HAP-1 (cell line): ENCODE results near the gene SFI1.
A peak's percentile ranks its signal among the peaks of the same experiment; 100 is the strongest.

Experiments
- DNase-seq, 2 experiments: peaks; one replicate each; pipeline ENCODE4 v3.0.0-alpha.2; 2016 to 2020; ENCODE audit warnings: low spot score in 2 of 2
- H3K27me3 ChIP-seq: fragments of 250-450 bp; sonication (Bioruptor Pico); 2 replicates; pipeline ENCODE4 v1.5.1; 2020; ENCODE audit warnings: low read depth, mild to moderate bottlenecking, moderate library complexity
- H3K36me3 ChIP-seq: fragments of 250-450 bp; sonication (Bioruptor Pico); replicated peaks from 2 replicates; pipeline ENCODE4 v1.5.1; 2020; ENCODE audit warnings: mild to moderate bottlenecking
- H3K4me1 ChIP-seq: fragments of 250-450 bp; sonication (Bioruptor Pico); 2 replicates; pipeline ENCODE4 v1.5.1; 2020; ENCODE audit warnings: mild to moderate bottlenecking
- H3K4me3 ChIP-seq: fragments of 250-450 bp; sonication (Bioruptor Pico); 2 replicates; pipeline ENCODE4 v1.5.1; 2020; ENCODE audit warnings: mild to moderate bottlenecking, moderate library complexity
- H3K9me3 ChIP-seq: fragments of 250-450 bp; sonication (Bioruptor Pico); 2 replicates; pipeline ENCODE4 v1.5.1; 2020; ENCODE audit warnings: mild to moderate bottlenecking, moderate library complexity
- in situ Hi-C: fragments of 300-500 bp; cut with MboI; formaldehyde crosslinking; loops from 3 replicates; pipeline ENCODE4 v1.14.3; 2020; ENCODE audit warnings: low sequenced_read_pairs, inconsistent platforms, mixed read lengths

The SFI1 gene

GRCh38 chr22:31627223-31627731 lies 130.9 kb downstream of the SFI1 start:
- no peaks in the 10 kb centered on the region for H3K27me3 ChIP-seq
- peaks cover under 1% of the 10 kb centered on the region; the same call in 1 of the 2 replicates for H3K36me3 ChIP-seq
- DNase-seq = no peak
- H3K9me3 ChIP-seq = no peaks in the 10 kb centered on the region
- no peak overlapping the region for H3K4me3 ChIP-seq
- H3K4me1 ChIP-seq = peaks cover 6% of the 10 kb centered on the region; the same call in 1 of the 2 replicates
- in situ Hi-C loops = no loop called here

- Histone ChIP-seq H3K9me3 (no peaks in the 10 kb centered on the region), H3K4me1 (peaks cover 6% of the 10 kb centered on the region; the same call in 1 of the 2 replicates), H3K36me3 (no peaks in the 10 kb centered on the region; the same call in 1 of the 2 replicates), H3K4me3 (no peak overlapping the region), H3K27me3 (no peaks in the 10 kb centered on the region)
- in situ Hi-C loops = no loop called here
- DNase-seq = no peak
Measured at GRCh38 chr22:31628362-31628761, 132.0 kb downstream of the SFI1 start.

GRCh38 chr22:31628969-31629708 lies 132.8 kb downstream of the SFI1 start:
- no peak for DNase-seq
- Histone ChIP-seq H3K4me1 (peaks cover 6% of the 10 kb centered on the region; the same call in 1 of the 2 replicates), H3K9me3 (no peaks in the 10 kb centered on the region), H3K27me3 (no peaks in the 10 kb centered on the region), H3K36me3 (no peaks in the 10 kb centered on the region; the same call in 1 of the 2 replicates), H3K4me3 (no peak overlapping the region)
- in situ Hi-C loops = no loop called here

GRCh38 chr22:31629741-31630184 lies 133.4 kb downstream of the SFI1 start:
- Histone ChIP-seq H3K9me3 (no peaks in the 10 kb centered on the region), H3K4me3 (peak overlapping the region; percentile 87), H3K27me3 (no peaks in the 10 kb centered on the region), H3K36me3 (no peaks in the 10 kb centered on the region; the same call in 1 of the 2 replicates), H3K4me1 (peaks cover 6% of the 10 kb centered on the region; the same call in 1 of the 2 replicates)
- no peak for DNase-seq
- in situ Hi-C loops = no loop called here

- peak overlapping the region; percentile 87 for H3K4me3 ChIP-seq
- H3K4me1 ChIP-seq = peaks cover 6% of the 10 kb centered on the region; the same call in 1 of the 2 replicates
- H3K36me3 ChIP-seq = no peaks in the 10 kb centered on the region; the same call in 1 of the 2 replicates
- in situ Hi-C loops = no loop called here
- H3K27me3 ChIP-seq = no peaks in the 10 kb centered on the region
- DNase-seq = peak; percentile 79 to 94
- H3K9me3 ChIP-seq = no peaks in the 10 kb centered on the region
Measured at GRCh38 chr22:31630331-31631329, 134.3 kb downstream of the SFI1 start.

- peaks cover 6% of the 10 kb centered on the region; the same call in 1 of the 2 replicates for H3K4me1 ChIP-seq
- no peaks in the 10 kb centered on the region for H3K27me3 ChIP-seq
- no peaks in the 10 kb centered on the region for H3K36me3 ChIP-seq
- in situ Hi-C loops = no loop called here
- no peaks in the 10 kb centered on the region for H3K9me3 ChIP-seq
- H3K4me3 ChIP-seq = peak overlapping the region; percentile 87
- DNase-seq = no peak
Measured at GRCh38 chr22:31631436-31631835, 135.1 kb downstream of the SFI1 start.

GRCh38 chr22:31635638-31636306 lies 139.4 kb downstream of the SFI1 start:
- Histone ChIP-seq H3K36me3 (no peaks in the 10 kb centered on the region), H3K4me3 (no peak overlapping the region), H3K9me3 (no peaks in the 10 kb centered on the region), H3K4me1 (peaks cover 6% of the 10 kb centered on the region; the same call in 1 of the 2 replicates), H3K27me3 (no peaks in the 10 kb centered on the region)
- in situ Hi-C loops = no loop called here
- DNase-seq = no peak

GRCh38 chr22:31637447-31637890 lies 141.1 kb downstream of the SFI1 start:
- in situ Hi-C loops = no loop called here

GRCh38 chr22:31637891-31638618 lies 141.7 kb downstream of the SFI1 start:
- Histone ChIP-seq H3K9me3 (no peaks in the 10 kb centered on the region), H3K4me3 (no peak overlapping the region), H3K4me1 (no peaks in the 10 kb centered on the region), H3K36me3 (no peaks in the 10 kb centered on the region), H3K27me3 (no peaks in the 10 kb centered on the region)
- DNase-seq = no peak
- in situ Hi-C loops = no loop called here

More at GRCh38 chr22:31637447-31637890, 141.1 kb downstream of the SFI1 start:
- Histone ChIP-seq H3K4me3 (no peak overlapping the region), H3K4me1 (no peaks in the 10 kb centered on the region), H3K27me3 (no peaks in the 10 kb centered on the region), H3K9me3 (no peaks in the 10 kb centered on the region), H3K36me3 (no peaks in the 10 kb centered on the region)
- no peak for DNase-seq

- in situ Hi-C loops = no loop called here
- Histone ChIP-seq H3K27me3 (no peaks in the 10 kb centered on the region), H3K4me1 (no peaks in the 10 kb centered on the region), H3K36me3 (no peaks in the 10 kb centered on the region; the same call in 1 of the 2 replicates), H3K9me3 (no peaks in the 10 kb centered on the region), H3K4me3 (no peak overlapping the region)
- no peak for DNase-seq
Measured at GRCh38 chr22:31639436-31640039, 143.2 kb downstream of the SFI1 start.

- Histone ChIP-seq H3K4me3 (no peak overlapping the region), H3K27me3 (no peaks in the 10 kb centered on the region), H3K9me3 (no peaks in the 10 kb centered on the region), H3K4me1 (peaks cover 18% of the 10 kb centered on the region), H3K36me3 (peaks cover 10% of the 10 kb centered on the region)
- in situ Hi-C loops = no loop called here
- peak in 1 of 2 experiments; percentile 7 for DNase-seq
Measured at GRCh38 chr22:31646186-31647019, 150.1 kb downstream of the SFI1 start.
